DND-41 (cell line): ENCODE measurements around the gene SLX4.

Experiments
- EZH2 ChIP-seq: IDR thresholded peaks from 3 replicates; pipeline ENCODE4 v1.6.1; 2012; ENCODE audit warnings: borderline replicate concordance, low read depth, mild to moderate bottlenecking, moderate library complexity, low read length, inconsistent platforms; ENCODE audit not compliant: severe bottlenecking
- TF ChIP-seq, protein P1 (sequence below): IDR thresholded peaks from 2 replicates; pipeline ENCODE4 v1.5.1; 2012; ENCODE audit warnings: borderline replicate concordance, low read length, moderate library complexity, mild to moderate bottlenecking; ENCODE audit not compliant: poor library complexity, severe bottlenecking; ENCODE audit errors: extremely low read depth

DNA sequence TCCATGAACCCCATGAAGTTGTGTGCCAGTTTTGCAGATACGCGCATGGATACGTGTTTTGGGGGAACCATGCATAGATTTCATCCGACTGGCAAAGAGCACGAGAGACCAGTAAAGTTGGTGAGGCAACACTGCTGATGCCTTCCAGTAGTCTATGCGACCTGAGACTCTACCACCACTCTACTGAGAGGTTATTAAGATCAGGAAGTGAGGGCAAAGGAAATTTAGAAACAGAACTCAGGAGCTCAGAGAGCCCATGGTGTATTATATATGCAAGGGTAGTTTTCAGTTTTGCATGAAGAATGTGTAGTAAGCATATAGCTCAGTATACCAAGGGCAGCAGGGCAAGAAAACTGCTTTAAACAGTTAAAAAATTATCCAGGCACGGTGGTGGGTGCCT is 4.2 kb downstream of the SLX4 start:
- TF ChIP-seq, protein P1, sequence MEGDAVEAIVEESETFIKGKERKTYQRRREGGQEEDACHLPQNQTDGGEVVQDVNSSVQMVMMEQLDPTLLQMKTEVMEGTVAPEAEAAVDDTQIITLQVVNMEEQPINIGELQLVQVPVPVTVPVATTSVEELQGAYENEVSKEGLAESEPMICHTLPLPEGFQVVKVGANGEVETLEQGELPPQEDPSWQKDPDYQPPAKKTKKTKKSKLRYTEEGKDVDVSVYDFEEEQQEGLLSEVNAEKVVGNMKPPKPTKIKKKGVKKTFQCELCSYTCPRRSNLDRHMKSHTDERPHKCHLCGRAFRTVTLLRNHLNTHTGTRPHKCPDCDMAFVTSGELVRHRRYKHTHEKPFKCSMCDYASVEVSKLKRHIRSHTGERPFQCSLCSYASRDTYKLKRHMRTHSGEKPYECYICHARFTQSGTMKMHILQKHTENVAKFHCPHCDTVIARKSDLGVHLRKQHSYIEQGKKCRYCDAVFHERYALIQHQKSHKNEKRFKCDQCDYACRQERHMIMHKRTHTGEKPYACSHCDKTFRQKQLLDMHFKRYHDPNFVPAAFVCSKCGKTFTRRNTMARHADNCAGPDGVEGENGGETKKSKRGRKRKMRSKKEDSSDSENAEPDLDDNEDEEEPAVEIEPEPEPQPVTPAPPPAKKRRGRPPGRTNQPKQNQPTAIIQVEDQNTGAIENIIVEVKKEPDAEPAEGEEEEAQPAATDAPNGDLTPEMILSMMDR: no peak
- TF ChIP-seq EZH2: no peak
